HG02884 (cell line): ENCODE measurements around the gene ASCC1.

Source experiments
- ATAC-seq: cut with Tn5 transposase; IDR thresholded peaks from one replicate; pipeline ENCODE4 v1.9.1; 2021; ENCODE audit warnings: mild to moderate bottlenecking, moderate library complexity; ENCODE audit not compliant: unreplicated experiment

ASCC1 gene

GRCh38 chr10:72215611-72216549 lies at the start of gene ASCC1, which contains the start of gene ANAPC16:
TSS of gene ASCC1 (minus strand) at chr10:72216276. CDS start at chr10:72213298, 2,978 bp downstream.
TSS of gene ANAPC16 (plus strand) at chr10:72216012. CDS start at chr10:72223915, 7,903 bp downstream.
- ATAC-seq: peak; percentile 86

GRCh38 chr10:72265508-72265907 lies 49.4 kb upstream of the ASCC1 start:
- ATAC-seq: no peak

- no peak for ATAC-seq
These were observed 48.5 kb upstream of the ASCC1 start for GRCh38 chr10:72264536-72264935.

- ATAC-seq: no peak
These were observed 47.7 kb upstream of the ASCC1 start for GRCh38 chr10:72263613-72264241.

GRCh38 chr10:72261784-72262404 lies 45.8 kb upstream of the ASCC1 start:
- peak; percentile 2 for ATAC-seq

- peak; percentile 44 for ATAC-seq
These were observed 45.1 kb upstream of the ASCC1 start for GRCh38 chr10:72260976-72261783.

- ATAC-seq: peak; percentile 41
These were observed 44.3 kb upstream of the ASCC1 start for GRCh38 chr10:72260239-72260975.

GRCh38 chr10:72259491-72260238 lies 43.6 kb upstream of the ASCC1 start:
- no peak for ATAC-seq

- ATAC-seq: no peak
These were observed 42.5 kb upstream of the ASCC1 start for GRCh38 chr10:72258617-72259016.

GRCh38 chr10:72257051-72257892 lies 41.2 kb upstream of the ASCC1 start:
- ATAC-seq: no peak

GRCh38 chr10:72255977-72256729 lies 40.1 kb upstream of the ASCC1 start:
- ATAC-seq: no peak

GRCh38 chr10:72254813-72255568 lies 38.9 kb upstream of the ASCC1 start:
- ATAC-seq: no peak

GRCh38 chr10:72253578-72253977 lies 37.5 kb upstream of the ASCC1 start:
- no peak for ATAC-seq

GRCh38 chr10:72252972-72253371 lies 36.9 kb upstream of the ASCC1 start:
- ATAC-seq: no peak

GRCh38 chr10:72251635-72252034 lies 35.6 kb upstream of the ASCC1 start:
- ATAC-seq: no peak

GRCh38 chr10:72250666-72251065 lies 34.6 kb upstream of the ASCC1 start:
- ATAC-seq: no peak
